Measurements from ENCODE around the gene GRM8. TPM values are rescaled to one million over a fixed set of nuclear protein-coding genes. Genes with fewer than 3 reads are reported as not detected.

GRM8 gene
- total and polyA plus RNA-seq, 8 donors = 0.25 to 2.8 (median 1.3) TPM; not detected in 4

GRCh38 chr7:127187740-127188139 is 65.0 kb downstream of the GRM8 start:
- TF ChIP-seq POLR2AphosphoS5 (IDR thresholded peaks at IDR 0.05) = no peak
- TF ChIP-seq CTCF (IDR thresholded peaks at IDR 0.05) = no peak
- no peak for TF ChIP-seq EP300 (IDR thresholded peaks at IDR 0.05)
- no peak for TF ChIP-seq POLR2A (IDR thresholded peaks at IDR 0.05)
- no peaks in the 10 kb centered on the region for H3K27me3 ChIP-seq
- intact Hi-C loops (cut with DNase I; ENCODE audit: low total_unique reads) = no loop called here
- WGBS, 5 donors = 64 to 77% (median 70%) methylated on average over 1 of the region's 1 CpG
- no peak overlapping the region for H3K4me3 ChIP-seq
- H3K27ac ChIP-seq = no peak overlapping the region
- no peaks in the 10 kb centered on the region for H3K4me1 ChIP-seq
- H3K9me3 ChIP-seq = no peaks in the 10 kb centered on the region
- H3K36me3 ChIP-seq = no peaks in the 10 kb centered on the region
- DNase-seq = no peak

GRCh38 chr7:127186686-127187085 is 66.1 kb downstream of the GRM8 start:
- no peak overlapping the region for H3K4me3 ChIP-seq
- intact Hi-C loops (cut with DNase I; ENCODE audit: low total_unique reads) = no loop called here
- H3K27me3 ChIP-seq = no peaks in the 10 kb centered on the region
- no peaks in the 10 kb centered on the region for H3K4me1 ChIP-seq
- no peaks in the 10 kb centered on the region for H3K9me3 ChIP-seq
- no peak for DNase-seq
- WGBS, 5 donors = 40 to 60% (median 50%) methylated on average over 1 of the region's 1 CpG
- no peak overlapping the region for H3K27ac ChIP-seq
- H3K36me3 ChIP-seq = no peaks in the 10 kb centered on the region
- TF ChIP-seq CTCF (IDR thresholded peaks at IDR 0.05) (no peak), EP300 (IDR thresholded peaks at IDR 0.05) (no peak), POLR2A (IDR thresholded peaks at IDR 0.05) (no peak), POLR2AphosphoS5 (IDR thresholded peaks at IDR 0.05) (no peak)

- Histone ChIP-seq H3K36me3 (no peaks in the 10 kb centered on the region), H3K27me3 (no peaks in the 10 kb centered on the region), H3K4me1 (no peaks in the 10 kb centered on the region), H3K9me3 (peaks cover 0 to 11% (median 5%) of the 10 kb centered on the region in 4 donors), H3K4me3 (no peak overlapping the region), H3K27ac (no peak overlapping the region)
- no peak for DNase-seq
- TF ChIP-seq POLR2A (IDR thresholded peaks at IDR 0.05) = no peak
- no peak for TF ChIP-seq EP300 (IDR thresholded peaks at IDR 0.05)
- TF ChIP-seq POLR2AphosphoS5 (IDR thresholded peaks at IDR 0.05) = no peak
- TF ChIP-seq CTCF (IDR thresholded peaks at IDR 0.05) = no peak
- intact Hi-C loops (cut with DNase I; ENCODE audit: low total_unique reads) = no loop called here
These were observed 75.6 kb downstream of the GRM8 start for GRCh38 chr7:127177156-127177555.

DNA sequence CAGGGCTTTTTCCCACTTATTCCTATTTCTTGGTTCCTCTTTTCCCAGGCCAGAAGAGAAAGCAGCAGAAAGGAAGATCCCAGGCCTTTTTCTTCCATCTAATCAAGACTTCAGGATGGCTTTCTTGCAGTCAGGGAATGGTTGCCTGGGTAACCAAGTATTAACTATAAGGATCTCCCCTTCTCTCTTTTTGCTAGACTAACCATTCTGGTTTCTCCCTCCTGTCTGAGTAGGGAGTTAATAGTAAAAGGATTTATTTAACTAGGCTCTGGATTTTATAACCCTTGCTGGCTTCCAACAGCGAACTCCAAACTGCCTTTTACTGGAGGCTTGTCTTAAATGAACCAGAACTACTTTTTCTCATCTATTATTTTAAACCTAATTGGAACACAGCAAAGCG is 90.4 kb downstream of the GRM8 start:
- H3K4me1 ChIP-seq = no peaks in the 10 kb centered on the region
- DNase-seq = no peak

More for the DNA sequence above, 90.4 kb downstream of the GRM8 start:
- TF ChIP-seq POLR2A (IDR thresholded peaks at IDR 0.05) = no peak
- no peak for TF ChIP-seq CTCF (IDR thresholded peaks at IDR 0.05)
- no peak for TF ChIP-seq EP300 (IDR thresholded peaks at IDR 0.05)
- no peak for TF ChIP-seq POLR2AphosphoS5 (IDR thresholded peaks at IDR 0.05)
- H3K4me3 ChIP-seq = no peak overlapping the region
- WGBS, 5 donors = 66 to 88% (median 77%) methylated on average over 2 of the region's 2 CpGs
- H3K36me3 ChIP-seq = no peaks in the 10 kb centered on the region
- intact Hi-C loops (cut with DNase I; ENCODE audit: low total_unique reads) = no loop called here
- no peaks in the 10 kb centered on the region for H3K27me3 ChIP-seq
- H3K9me3 ChIP-seq = peaks cover 0 to 4% (median 0%) of the 10 kb centered on the region in 4 donors
- H3K27ac ChIP-seq = no peak overlapping the region

Measured in stomach (tissue), 9 donors.